SK-N-SH (cell line): Measurements from ENCODE around the gene MINDY1. TPM values are rescaled to one million over a fixed set of nuclear protein-coding genes. Genes with fewer than 3 reads are reported as not detected.

Experiments
- CTCF ChIA-PET: fragments of 300-600, 350-600 bp; formaldehyde crosslinking; extraction: SDS; loops from one replicate; lab custom pipeline; 2021; lab: Yijun Ruan, JAX
- POLR2A ChIA-PET: fragments of 350-600 bp; sonication (Branson Sonifier 250); formaldehyde crosslinking; extraction: SDS; loops from one replicate; lab custom pipeline; 2020; ENCODE audit warnings: antibody characterized with exemption, inconsistent platforms; lab: Yijun Ruan, JAX
- DNase-seq: peaks from one replicate; pipeline ENCODE4 v3.0.0; 2012
- H2AFZ ChIP-seq: fragments of 200-600 bp; sonication (generic); 2 replicates; pipeline ENCODE4 v1.8.1; 2016; ENCODE audit warnings: antibody characterized with exemption, mild to moderate bottlenecking, low read depth
- H3F3A ChIP-seq: fragments of 200-600 bp; sonication (generic); replicated peaks from 2 replicates; pipeline ENCODE3; 2016; ENCODE audit warnings: antibody characterized with exemption, mild to moderate bottlenecking; ENCODE audit not compliant: insufficient read depth
- H3K27ac ChIP-seq, 2 experiments: fragments of 200-500 bp in 1 of 2; fragments of 200-600 bp in 1 of 2; sonication (Bioruptor generic) in 1 of 2; sonication (generic), shearing (Covaris generic) in 1 of 2; 2 replicates each; pipeline versions ENCODE4 v1.5.1 to v1.6.1; 2014 to 2016; ENCODE audit warnings: low read depth in 2 of 2, inconsistent platforms in 1 of 2, low read length in 1 of 2, mild to moderate bottlenecking in 1 of 2, mixed read lengths in 1 of 2
- H3K27me3 ChIP-seq: fragments of 200-600 bp; sonication (generic), shearing (Covaris generic); 2 replicates; pipeline ENCODE4 v1.6.1; 2016; ENCODE audit warnings: mixed run types; ENCODE audit not compliant: insufficient read depth
- H3K36me3 ChIP-seq, 2 experiments: fragments of 200-500 bp in 1 of 2; fragments of 200-600 bp in 1 of 2; sonication (Bioruptor generic) in 1 of 2; sonication (generic) in 1 of 2; replicated peaks in 1 of 2; 2 replicates each; pipeline versions ENCODE3 to v1.5.1; 2014 to 2016; ENCODE audit warnings: low read length in 1 of 2, mild to moderate bottlenecking in 1 of 2; ENCODE audit not compliant: insufficient read depth in 2 of 2, control insufficient read depth in 1 of 2
- H3K4me1 ChIP-seq, 2 experiments: fragments of 200-500 bp in 1 of 2; fragments of 200-600 bp in 1 of 2; sonication (Bioruptor generic) in 1 of 2; sonication (generic), shearing (Covaris generic) in 1 of 2; 2 replicates each; pipeline versions ENCODE4 v1.5.1 to v1.6.1; 2014 to 2016; ENCODE audit warnings: low read depth in 1 of 2, low read length in 1 of 2, mixed run types in 1 of 2; ENCODE audit not compliant: insufficient read depth in 2 of 2, control insufficient read depth in 1 of 2
- H3K4me2 ChIP-seq: fragments of 200-600 bp; sonication (generic), shearing (Covaris generic); 2 replicates; pipeline ENCODE4 v1.6.1; 2017; ENCODE audit warnings: mixed run types
- H3K4me3 ChIP-seq, 2 experiments: fragments of 200-500 bp in 1 of 2; fragments of 200-600 bp in 1 of 2; sonication (Bioruptor generic) in 1 of 2; sonication (generic), shearing (Covaris generic) in 1 of 2; 2 replicates each; pipeline versions ENCODE4 v1.5.1 to v1.8.1; 2014 to 2016; ENCODE audit warnings: low read depth in 2 of 2, inconsistent platforms in 1 of 2, low read length in 1 of 2, mild to moderate bottlenecking in 1 of 2, mixed read lengths in 1 of 2, moderate library complexity in 1 of 2
- H3K79me2 ChIP-seq: fragments of 200-600 bp; sonication (generic); 2 replicates; pipeline ENCODE4 v1.8.1; 2017; ENCODE audit warnings: mild to moderate bottlenecking; ENCODE audit not compliant: insufficient read depth
- H3K9ac ChIP-seq: fragments of 200-600 bp; sonication (generic); 2 replicates; pipeline ENCODE4 v1.6.1; 2017; ENCODE audit warnings: mixed run types
- H3K9me2 ChIP-seq: fragments of 200-600 bp; sonication (generic); 2 replicates; pipeline ENCODE4 v1.6.1; 2017; ENCODE audit warnings: mixed run types
- H3K9me3 ChIP-seq: fragments of 200-600 bp; sonication (generic); 2 replicates; pipeline ENCODE4 v1.6.1; 2017; ENCODE audit warnings: mixed run types, mild to moderate bottlenecking, moderate library complexity
- H4K20me1 ChIP-seq: fragments of 200-600 bp; sonication (generic); 2 replicates; pipeline ENCODE4 v1.6.1; 2017; ENCODE audit warnings: mild to moderate bottlenecking, mixed run types; ENCODE audit not compliant: insufficient read depth
- ELF1 ChIP-seq: IDR thresholded peaks from 2 replicates; pipeline ENCODE4 v1.4.0; 2012
- EP300 ChIP-seq, 2 experiments: IDR thresholded peaks; 2 replicates each; pipeline versions ENCODE4 v1.4.0 to v1.6.1; 2012; ENCODE audit warnings: borderline replicate concordance in 1 of 2, low read depth in 1 of 2, low read length in 1 of 2
- FOXJ3 ChIP-seq: sonication (generic); formaldehyde crosslinking; IDR thresholded peaks from 2 replicates; pipeline ENCODE4 v1.5.1; 2020; ENCODE audit warnings: mild to moderate bottlenecking, missing genetic modification reagents
- FOXM1 ChIP-seq: IDR thresholded peaks from 2 replicates; pipeline ENCODE4 v1.4.0; 2012; ENCODE audit warnings: low read depth, mild to moderate bottlenecking
- GABPA ChIP-seq: IDR thresholded peaks from 2 replicates; pipeline ENCODE4 v1.4.0; 2012; ENCODE audit warnings: low read depth, mild to moderate bottlenecking
- GATA2 ChIP-seq: sonication (generic); formaldehyde crosslinking; IDR thresholded peaks from 2 replicates; pipeline ENCODE4 v1.5.0; 2020; ENCODE audit warnings: mild to moderate bottlenecking, missing genetic modification reagents
- JUND ChIP-seq: IDR thresholded peaks from 2 replicates; pipeline ENCODE4 v1.4.0; 2012
- MEF2A ChIP-seq: IDR thresholded peaks from 2 replicates; pipeline ENCODE4 v1.4.0; 2012; ENCODE audit warnings: low read depth, borderline replicate concordance
- MXI1 ChIP-seq: IDR thresholded peaks from 2 replicates; pipeline ENCODE4 v1.6.1; 2012; ENCODE audit warnings: mild to moderate bottlenecking, low read depth, low read length, improper control_type of control experiment
- NFIC ChIP-seq: IDR thresholded peaks from 2 replicates; pipeline ENCODE4 v1.4.0; 2012; ENCODE audit warnings: borderline replicate concordance
- RCOR1 ChIP-seq: fragments of 150-350 bp; IDR thresholded peaks from 2 replicates; pipeline ENCODE4 v1.6.1; 2017; ENCODE audit warnings: antibody characterized with exemption, low read length
- RFX5 ChIP-seq: IDR thresholded peaks from 2 replicates; pipeline ENCODE4 v1.6.1; 2012; ENCODE audit warnings: mild to moderate bottlenecking, improper control_type of control experiment, low read length
- SIN3A ChIP-seq: IDR thresholded peaks from 2 replicates; pipeline ENCODE4 v1.6.1; 2012; ENCODE audit warnings: low read depth, mild to moderate bottlenecking, low read length, moderate library complexity, borderline replicate concordance
- SMC3 ChIP-seq: IDR thresholded peaks from 2 replicates; pipeline ENCODE4 v1.6.1; 2012; ENCODE audit warnings: low read depth, low read length, improper control_type of control experiment
- TCF12 ChIP-seq: IDR thresholded peaks from 2 replicates; pipeline ENCODE4 v1.4.0; 2012
- YY1 ChIP-seq: IDR thresholded peaks from 2 replicates; pipeline ENCODE4 v1.4.0; 2012; ENCODE audit warnings: low read depth, mild to moderate bottlenecking
- WGBS: methylation state at CpG from one replicate; pipeline ENCODE4 v1.1.6; 2017; ENCODE audit warnings: low lambda C conversion rate; 5-methylcytosine and 5-hydroxymethylcytosine counted together
- polyA plus RNA-seq, 3 experiments: library from polyadenylated mRNA; depleted of rRNA; stranded (reverse); fragments of >200 nt; gene quantifications; 2 replicates each; pipeline ENCODE4 v1.2.3, GENCODE V29; 2012
- TF ChIP-seq, protein P1 (sequence below): IDR thresholded peaks from 2 replicates; pipeline ENCODE4 v1.6.1; 2012; ENCODE audit warnings: mild to moderate bottlenecking, low read depth, low read length, moderate library complexity
- TF ChIP-seq, protein P2 (sequence below): IDR thresholded peaks from 2 replicates; pipeline ENCODE4 v1.4.0; 2012; ENCODE audit warnings: low read depth, borderline replicate concordance
- TF ChIP-seq, protein P3 (sequence below): fragments of 200-600 bp; sonication (generic); IDR thresholded peaks from 2 replicates; pipeline ENCODE4 v1.6.1; 2017; ENCODE audit warnings: antibody characterized with exemption, mild to moderate bottlenecking, moderate library complexity
- TF ChIP-seq, protein P4 (sequence below): IDR thresholded peaks from 2 replicates; pipeline ENCODE4; 2012

The MINDY1 gene
- polyA plus RNA-seq, 1 of the 3 experiments (the other 2 are of a cell fraction) = 6.0 TPM

DNA sequence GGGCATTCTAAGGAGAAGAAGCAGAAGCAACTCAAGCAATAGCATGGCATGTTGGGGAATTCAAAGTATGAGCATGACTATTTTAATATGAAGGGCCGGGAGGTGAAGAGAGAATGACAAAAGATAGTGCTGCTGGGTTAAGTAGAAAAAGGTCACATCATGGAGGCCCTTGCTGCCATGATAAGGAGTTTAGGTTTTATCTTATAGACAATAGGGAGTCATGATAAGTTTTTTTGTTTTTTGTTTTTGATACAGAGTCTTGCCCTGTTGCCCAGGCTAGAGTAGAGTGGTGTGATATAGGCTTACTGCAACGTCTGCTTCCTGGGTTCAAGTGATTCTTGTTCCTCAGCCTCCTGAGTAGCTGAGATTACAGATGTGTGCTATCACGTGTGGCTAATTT is 32.8 kb upstream of the MINDY1 start:
- WGBS = 81% methylated on average over 3 of the region's 3 CpGs
- no peaks in the 10 kb centered on the region for H3K9me3 ChIP-seq
- H3K36me3 ChIP-seq = peaks cover 5 to 10% of the 10 kb centered on the region in 2 experiments
- H4K20me1 ChIP-seq = no peaks in the 10 kb centered on the region
- H3K27me3 ChIP-seq = no peaks in the 10 kb centered on the region
- no peak overlapping the region for H3K4me2 ChIP-seq
- no peaks in the 10 kb centered on the region for H3F3A ChIP-seq
- no peaks in the 10 kb centered on the region for H3K9me2 ChIP-seq
- no peaks in the 10 kb centered on the region for H3K79me2 ChIP-seq
- TF ChIP-seq EP300 (IDR thresholded peaks at IDR 0.05; ENCODE audit: borderline replicate concordance in 1 of 2, low read depth in 1 of 2, low read length in 1 of 2) (no peak), TCF12 (no peak), SIN3A (no peak), NFIC (no peak), YY1 (no peak), JUND (no peak), FOXM1 (no peak), MEF2A (no peak), GABPA (no peak), SMC3 (no peak), MXI1 (no peak), ELF1 (no peak), GATA2 (CRISPR knock-in tag) (no peak), FOXJ3 (CRISPR knock-in tag) (no peak), RCOR1 (no peak), RFX5 (no peak)
- TF ChIP-seq, protein P1, sequence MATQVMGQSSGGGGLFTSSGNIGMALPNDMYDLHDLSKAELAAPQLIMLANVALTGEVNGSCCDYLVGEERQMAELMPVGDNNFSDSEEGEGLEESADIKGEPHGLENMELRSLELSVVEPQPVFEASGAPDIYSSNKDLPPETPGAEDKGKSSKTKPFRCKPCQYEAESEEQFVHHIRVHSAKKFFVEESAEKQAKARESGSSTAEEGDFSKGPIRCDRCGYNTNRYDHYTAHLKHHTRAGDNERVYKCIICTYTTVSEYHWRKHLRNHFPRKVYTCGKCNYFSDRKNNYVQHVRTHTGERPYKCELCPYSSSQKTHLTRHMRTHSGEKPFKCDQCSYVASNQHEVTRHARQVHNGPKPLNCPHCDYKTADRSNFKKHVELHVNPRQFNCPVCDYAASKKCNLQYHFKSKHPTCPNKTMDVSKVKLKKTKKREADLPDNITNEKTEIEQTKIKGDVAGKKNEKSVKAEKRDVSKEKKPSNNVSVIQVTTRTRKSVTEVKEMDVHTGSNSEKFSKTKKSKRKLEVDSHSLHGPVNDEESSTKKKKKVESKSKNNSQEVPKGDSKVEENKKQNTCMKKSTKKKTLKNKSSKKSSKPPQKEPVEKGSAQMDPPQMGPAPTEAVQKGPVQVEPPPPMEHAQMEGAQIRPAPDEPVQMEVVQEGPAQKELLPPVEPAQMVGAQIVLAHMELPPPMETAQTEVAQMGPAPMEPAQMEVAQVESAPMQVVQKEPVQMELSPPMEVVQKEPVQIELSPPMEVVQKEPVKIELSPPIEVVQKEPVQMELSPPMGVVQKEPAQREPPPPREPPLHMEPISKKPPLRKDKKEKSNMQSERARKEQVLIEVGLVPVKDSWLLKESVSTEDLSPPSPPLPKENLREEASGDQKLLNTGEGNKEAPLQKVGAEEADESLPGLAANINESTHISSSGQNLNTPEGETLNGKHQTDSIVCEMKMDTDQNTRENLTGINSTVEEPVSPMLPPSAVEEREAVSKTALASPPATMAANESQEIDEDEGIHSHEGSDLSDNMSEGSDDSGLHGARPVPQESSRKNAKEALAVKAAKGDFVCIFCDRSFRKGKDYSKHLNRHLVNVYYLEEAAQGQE = no peak
- TF ChIP-seq, protein P2, sequence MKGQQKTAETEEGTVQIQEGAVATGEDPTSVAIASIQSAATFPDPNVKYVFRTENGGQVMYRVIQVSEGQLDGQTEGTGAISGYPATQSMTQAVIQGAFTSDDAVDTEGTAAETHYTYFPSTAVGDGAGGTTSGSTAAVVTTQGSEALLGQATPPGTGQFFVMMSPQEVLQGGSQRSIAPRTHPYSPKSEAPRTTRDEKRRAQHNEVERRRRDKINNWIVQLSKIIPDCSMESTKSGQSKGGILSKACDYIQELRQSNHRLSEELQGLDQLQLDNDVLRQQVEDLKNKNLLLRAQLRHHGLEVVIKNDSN = no peak
- TF ChIP-seq, protein P3, sequence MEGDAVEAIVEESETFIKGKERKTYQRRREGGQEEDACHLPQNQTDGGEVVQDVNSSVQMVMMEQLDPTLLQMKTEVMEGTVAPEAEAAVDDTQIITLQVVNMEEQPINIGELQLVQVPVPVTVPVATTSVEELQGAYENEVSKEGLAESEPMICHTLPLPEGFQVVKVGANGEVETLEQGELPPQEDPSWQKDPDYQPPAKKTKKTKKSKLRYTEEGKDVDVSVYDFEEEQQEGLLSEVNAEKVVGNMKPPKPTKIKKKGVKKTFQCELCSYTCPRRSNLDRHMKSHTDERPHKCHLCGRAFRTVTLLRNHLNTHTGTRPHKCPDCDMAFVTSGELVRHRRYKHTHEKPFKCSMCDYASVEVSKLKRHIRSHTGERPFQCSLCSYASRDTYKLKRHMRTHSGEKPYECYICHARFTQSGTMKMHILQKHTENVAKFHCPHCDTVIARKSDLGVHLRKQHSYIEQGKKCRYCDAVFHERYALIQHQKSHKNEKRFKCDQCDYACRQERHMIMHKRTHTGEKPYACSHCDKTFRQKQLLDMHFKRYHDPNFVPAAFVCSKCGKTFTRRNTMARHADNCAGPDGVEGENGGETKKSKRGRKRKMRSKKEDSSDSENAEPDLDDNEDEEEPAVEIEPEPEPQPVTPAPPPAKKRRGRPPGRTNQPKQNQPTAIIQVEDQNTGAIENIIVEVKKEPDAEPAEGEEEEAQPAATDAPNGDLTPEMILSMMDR = no peak
- TF ChIP-seq, protein P4, sequence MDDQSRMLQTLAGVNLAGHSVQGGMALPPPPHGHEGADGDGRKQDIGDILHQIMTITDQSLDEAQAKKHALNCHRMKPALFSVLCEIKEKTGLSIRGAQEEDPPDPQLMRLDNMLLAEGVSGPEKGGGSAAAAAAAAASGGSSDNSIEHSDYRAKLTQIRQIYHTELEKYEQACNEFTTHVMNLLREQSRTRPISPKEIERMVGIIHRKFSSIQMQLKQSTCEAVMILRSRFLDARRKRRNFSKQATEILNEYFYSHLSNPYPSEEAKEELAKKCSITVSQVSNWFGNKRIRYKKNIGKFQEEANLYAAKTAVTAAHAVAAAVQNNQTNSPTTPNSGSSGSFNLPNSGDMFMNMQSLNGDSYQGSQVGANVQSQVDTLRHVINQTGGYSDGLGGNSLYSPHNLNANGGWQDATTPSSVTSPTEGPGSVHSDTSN = no peak
- DNase-seq = no peak
- ChIA-PET POLR2A (no interaction called here), CTCF (interaction anchor here (1.2 to 2.8 kb wide), 2 partner anchors 8 to 15 kb away, joined by 5 to 12 read pairs; partner anchors contain the start of gene C1orf56)
- no peaks in the 10 kb centered on the region for H3K4me1 ChIP-seq
- H3K9ac ChIP-seq = no peak overlapping the region
- H3K27ac ChIP-seq = no peak overlapping the region
- H3K4me3 ChIP-seq = no peak overlapping the region
- no peak overlapping the region for H2AFZ ChIP-seq
